Endothelial cell of umbilical vein (primary cell): ENCODE measurements around the gene NRXN3. TPM values are rescaled to one million over a fixed set of nuclear protein-coding genes. Genes with fewer than 3 reads are reported as not detected.

Source experiments
- BruUV-seq: library from RNA; stranded (reverse); fragments of 400-500 nt; replicated peaks from 2 replicates; lab custom pipeline; 2021; lab: Mats Ljungman, UMichigan
- CTCF ChIA-PET: fragments of 300-600, 350-600 bp; sonication (Branson Sonifier 250); formaldehyde crosslinking; loops from one replicate; lab custom pipeline; 2021; ENCODE audit warnings: antibody characterized with exemption, inconsistent platforms; lab: Charles Lee
- POLR2A ChIA-PET: fragments of 300-600, 350-600 bp; sonication (Branson Sonifier 250); formaldehyde crosslinking; loops from one replicate; lab custom pipeline; 2021; ENCODE audit warnings: antibody characterized with exemption, inconsistent platforms; lab: Charles Lee
- DNase-seq: peaks from one replicate; pipeline ENCODE4 v3.0.0-alpha.2; 2011; ENCODE audit warnings: low read depth, low spot score
- FAIRE-seq: peaks from 2 replicates; lab custom pipeline; 2011; peaks lifted over from hg19 to GRCh38; lab: Jason Lieb, UNC
- H2AFZ ChIP-seq: 2 replicates; pipeline ENCODE4 v1.6.0; 2012; ENCODE audit warnings: low read depth, low read length, control low read depth, inconsistent platforms
- H3K27ac ChIP-seq: 2 replicates; pipeline ENCODE4 v1.5.1; 2011; ENCODE audit warnings: low read depth, mild to moderate bottlenecking, control low read depth, low read length, moderate library complexity; ENCODE audit not compliant: insufficient read depth
- H3K27me3 ChIP-seq, 2 experiments: 2 replicates each; pipeline versions ENCODE4 v1.6.0 to v1.6.1; 2011; ENCODE audit warnings: low read length in 2 of 2, mixed read lengths in 1 of 2; ENCODE audit not compliant: control insufficient read depth in 2 of 2, insufficient read depth in 2 of 2
- H3K36me3 ChIP-seq, 2 experiments: 2 replicates in 1 of 2; 3 replicates in 1 of 2; pipeline ENCODE4 v1.5.1; 2011; ENCODE audit warnings: low read length in 2 of 2, mild to moderate bottlenecking in 1 of 2, moderate library complexity in 1 of 2; ENCODE audit not compliant: control insufficient read depth in 2 of 2, insufficient read depth in 2 of 2; ENCODE audit errors: extremely low read depth in 1 of 2
- H3K4me1 ChIP-seq: 3 replicates; pipeline ENCODE4 v1.5.1; 2011; ENCODE audit warnings: mild to moderate bottlenecking, low read length; ENCODE audit not compliant: control insufficient read depth, insufficient read depth; ENCODE audit errors: extremely low read depth
- H3K4me2 ChIP-seq: 2 replicates; pipeline ENCODE4 v1.6.1; 2011; ENCODE audit warnings: low read length, control low read depth, mixed read lengths; ENCODE audit not compliant: insufficient read depth
- H3K4me3 ChIP-seq, 3 experiments: fragments of 200-600 bp in 1 of 3; sonication (generic), shearing (Covaris generic) in 1 of 3; replicated peaks in 1 of 3; 2 replicates each; pipeline ENCODE4 v1.5.1; 2011 to 2016; ENCODE audit warnings: control low read depth in 3 of 3, low read length in 3 of 3, mild to moderate bottlenecking in 2 of 3, inconsistent platforms in 1 of 3, low read depth in 1 of 3, moderate library complexity in 1 of 3; ENCODE audit not compliant: insufficient read depth in 1 of 3
- H3K79me2 ChIP-seq: 2 replicates; pipeline ENCODE4 v1.6.0; 2012; ENCODE audit warnings: low read length, inconsistent platforms; ENCODE audit not compliant: control insufficient read depth, insufficient read depth
- H3K9ac ChIP-seq: replicated peaks from 2 replicates; pipeline ENCODE3; 2011; ENCODE audit warnings: low read length, control low read depth; ENCODE audit not compliant: insufficient read depth; ENCODE audit errors: extremely low read depth
- H3K9me1 ChIP-seq: replicated peaks from 3 replicates; pipeline ENCODE4 v1.6.0; 2011; ENCODE audit warnings: mild to moderate bottlenecking, low read length; ENCODE audit not compliant: control insufficient read depth, insufficient read depth; ENCODE audit errors: extremely low read depth
- H3K9me3 ChIP-seq: replicated peaks from 2 replicates; pipeline ENCODE4 v1.5.1; 2012; ENCODE audit warnings: low read length, inconsistent platforms; ENCODE audit not compliant: control insufficient read depth, insufficient read depth
- H4K20me1 ChIP-seq: replicated peaks from 2 replicates; pipeline ENCODE3; 2011; ENCODE audit warnings: mild to moderate bottlenecking, low read length; ENCODE audit not compliant: control insufficient read depth, insufficient read depth; ENCODE audit errors: extremely low read depth
- CTCF ChIP-seq, 2 donors: IDR thresholded peaks; 1 replicate in 1 of 2; 2 replicates in 1 of 2; pipeline ENCODE4 v1.5.1; 2011; ENCODE audit warnings: low read length in 2 of 2, mild to moderate bottlenecking in 2 of 2, moderate library complexity in 2 of 2, control low read depth in 1 of 2, inconsistent platforms in 1 of 2, low read depth in 1 of 2; ENCODE audit not compliant: insufficient read depth in 1 of 2; ENCODE audit errors: extremely low read depth in 1 of 2
- EZH2 ChIP-seq: IDR thresholded peaks from 2 replicates; pipeline ENCODE4 v1.6.1; 2012; ENCODE audit warnings: borderline replicate concordance, low read depth, mild to moderate bottlenecking, moderate library complexity, low read length, inconsistent platforms; ENCODE audit not compliant: severe bottlenecking
- FOS ChIP-seq: IDR thresholded peaks from 2 replicates; pipeline ENCODE4 v1.6.1; 2011; ENCODE audit warnings: mild to moderate bottlenecking, low read length, moderate library complexity, borderline replicate concordance; ENCODE audit not compliant: insufficient read depth
- GATA2 ChIP-seq: IDR thresholded peaks from 2 replicates; pipeline ENCODE4 v1.7.0; 2011; ENCODE audit warnings: low read depth, mild to moderate bottlenecking, moderate library complexity, mixed read lengths, low read length; ENCODE audit not compliant: insufficient read length, insufficient read depth
- JUN ChIP-seq: IDR thresholded peaks from 2 replicates; pipeline ENCODE4 v1.6.1; 2011; ENCODE audit warnings: borderline replicate concordance, low read depth; ENCODE audit not compliant: insufficient read length, insufficient read depth
- MAX ChIP-seq: IDR thresholded peaks from 2 replicates; pipeline ENCODE4 v1.6.1; 2011; ENCODE audit not compliant: insufficient read depth, insufficient read length
- MYC ChIP-seq: IDR thresholded peaks from one replicate; pipeline ENCODE4 v1.6.1; 2011; ENCODE audit warnings: mild to moderate bottlenecking, low read depth, low read length
- POLR2A ChIP-seq: IDR thresholded peaks from 2 replicates; pipeline ENCODE4 v1.6.1; 2012; ENCODE audit warnings: low read depth, mild to moderate bottlenecking, control low read depth, low read length
- POLR2AphosphoS5 ChIP-seq: IDR thresholded peaks from 2 replicates; pipeline ENCODE4 v1.6.1; 2012; ENCODE audit warnings: low read depth, mild to moderate bottlenecking, control low read depth, low read length, moderate library complexity; ENCODE audit not compliant: insufficient read depth
- dilution Hi-C: fragments of 300-500 bp; cut with MboI; formaldehyde crosslinking; loops from one replicate; pipeline ENCODE4 v1.15.0; 2019; ENCODE audit warnings: low sequenced_read_pairs; ENCODE audit not compliant: extremely low pct_ligation_motif_present
- intact Hi-C: fragments of 100-400 bp; cut with micrococcal nuclease; formaldehyde crosslinking; loops from one replicate; pipeline ENCODE4 v1.10.0; 2022
- polyA plus RNA-seq, 4 experiments: library from polyadenylated mRNA; depleted of rRNA in 3 of 4; stranded (reverse) in 3 of 4; unstranded in 1 of 4; fragments of >200 nt; gene quantifications; 2 replicates each; pipeline versions ENCODE4 v1.2.1 to v1.2.3, GENCODE V29; 2011 to 2012; ENCODE audit warnings: missing spikeins in 1 of 4
- total RNA-seq: library from RNA; stranded (reverse); gene quantifications from 2 replicates; pipeline ENCODE4 v1.2.3, GENCODE V29; 2021

NRXN3 gene
- total and polyA plus RNA-seq, 2 donors (not counting 3 experiments of a cell fraction or from before 2014, with no cell fraction given): 0.72 to 4.2 TPM

GRCh38 chr14:79569072-79569471 lies 1398.9 kb downstream of the NRXN3 start:
- H3K9ac ChIP-seq: no peak overlapping the region
- no peaks in the 10 kb centered on the region for H3K36me3 ChIP-seq
- DNase-seq: no peak
- no peak for TF ChIP-seq GATA2
- no peak for TF ChIP-seq MYC
- no peak for TF ChIP-seq EZH2
- no peak for TF ChIP-seq POLR2AphosphoS5
- no peak for TF ChIP-seq MAX
- no peak for TF ChIP-seq POLR2A
- TF ChIP-seq FOS: no peak
- TF ChIP-seq CTCF (IDR thresholded peaks at IDR 0.05; ENCODE audit: extremely low read depth in 1 of 2, insufficient read depth in 1 of 2, low read depth in 1 of 2, low read length in 2 of 2): no peak
- TF ChIP-seq JUN: no peak
- H3K4me2 ChIP-seq: no peak overlapping the region
- no TSS peak for BruUV-seq
- no peaks in the 10 kb centered on the region for H3K9me1 ChIP-seq
- H3K4me3 ChIP-seq: no peak overlapping the region
- no peaks in the 10 kb centered on the region for H3K27me3 ChIP-seq
- ChIA-PET POLR2A (no interaction called here), CTCF (no interaction called here)
- no peaks in the 10 kb centered on the region for H3K4me1 ChIP-seq
- no peak overlapping the region for H3K27ac ChIP-seq
- no peak overlapping the region for H2AFZ ChIP-seq
- no peaks in the 10 kb centered on the region for H4K20me1 ChIP-seq
- no peak for FAIRE-seq
- no peaks in the 10 kb centered on the region for H3K9me3 ChIP-seq
- dilution Hi-C loops: no loop called here
- no peaks in the 10 kb centered on the region for H3K79me2 ChIP-seq
- intact Hi-C loops: no loop called here
